GM19239 (cell line): Measurements from ENCODE around the gene CDC42BPA.

Source experiments
- DNase-seq: peaks from one replicate; pipeline ENCODE4 v3.0.0; 2011; ENCODE audit warnings: low spot score; ENCODE audit not compliant: insufficient read length
- FAIRE-seq: peaks from 2 replicates; lab custom pipeline; 2011; peaks lifted over from hg19 to GRCh38; lab: Jason Lieb, UNC

Gene CDC42BPA

GRCh38 chr1:227092069-227092468 lies 226.2 kb downstream of the CDC42BPA start:
- DNase-seq (no peak), FAIRE-seq (no peak)

GRCh38 chr1:227086636-227087035 lies 231.7 kb downstream of the CDC42BPA start:
- DNase-seq = no peak
- no peak for FAIRE-seq

GRCh38 chr1:227082999-227083746 lies 235.1 kb downstream of the CDC42BPA start:
- FAIRE-seq (no peak), DNase-seq (no peak)

GRCh38 chr1:227077783-227078182 lies 240.5 kb downstream of the CDC42BPA start:
- no peak for DNase-seq
- no peak for FAIRE-seq

- FAIRE-seq = no peak
- no peak for DNase-seq
Measured at GRCh38 chr1:227073786-227074185, 244.5 kb downstream of the CDC42BPA start.

- peak; percentile 55 for FAIRE-seq
- DNase-seq = no peak
Measured at GRCh38 chr1:227072991-227073390, 245.3 kb downstream of the CDC42BPA start.

- FAIRE-seq (no peak), DNase-seq (no peak)
Measured at GRCh38 chr1:227071895-227072587, 246.3 kb downstream of the CDC42BPA start.

- DNase-seq = no peak
- no peak for FAIRE-seq
Measured at GRCh38 chr1:227070638-227071285, 247.5 kb downstream of the CDC42BPA start.

GRCh38 chr1:227069490-227069889 lies 248.8 kb downstream of the CDC42BPA start:
- DNase-seq (no peak), FAIRE-seq (no peak)

- no peak for FAIRE-seq
- DNase-seq = no peak
Measured at GRCh38 chr1:227068883-227069282, 249.4 kb downstream of the CDC42BPA start.

- DNase-seq (no peak), FAIRE-seq (no peak)
Measured at GRCh38 chr1:227066999-227067398, 251.3 kb downstream of the CDC42BPA start.

- DNase-seq = no peak
- no peak for FAIRE-seq
Measured at GRCh38 chr1:227065311-227065710, 253.0 kb downstream of the CDC42BPA start.

GRCh38 chr1:227062306-227062705 lies 256.0 kb downstream of the CDC42BPA start:
- DNase-seq (no peak), FAIRE-seq (no peak)

- FAIRE-seq (no peak), DNase-seq (no peak)
Measured at GRCh38 chr1:227059076-227059475, 259.2 kb downstream of the CDC42BPA start.

- no peak for DNase-seq
- FAIRE-seq = no peak
Measured at GRCh38 chr1:227058321-227058751, 260.0 kb downstream of the CDC42BPA start.

- FAIRE-seq = no peak
Measured at GRCh38 chr1:227049253-227049652, 269.0 kb downstream of the CDC42BPA start.

GRCh38 chr1:227043755-227044154 lies 274.5 kb downstream of the CDC42BPA start:
- FAIRE-seq (no peak), DNase-seq (no peak)

More at GRCh38 chr1:227049253-227049652, 269.0 kb downstream of the CDC42BPA start:
- no peak for DNase-seq

GRCh38 chr1:227042292-227042691 lies 276.0 kb downstream of the CDC42BPA start:
- DNase-seq (no peak), FAIRE-seq (no peak)

GRCh38 chr1:227038401-227038800 lies 279.9 kb downstream of the CDC42BPA start:
- DNase-seq (no peak), FAIRE-seq (no peak)

- no peak for FAIRE-seq
- no peak for DNase-seq
Measured at GRCh38 chr1:227037121-227037520, 281.2 kb downstream of the CDC42BPA start.

- FAIRE-seq = no peak
- no peak for DNase-seq
Measured at GRCh38 chr1:227035316-227035715, 283.0 kb downstream of the CDC42BPA start.
